H9 (cell line): ENCODE measurements around the gene UBAC1. TPM values are rescaled to one million over a fixed set of nuclear protein-coding genes. Genes with fewer than 3 reads are reported as not detected.

Experiments
- DNase-seq: peaks from one replicate; pipeline ENCODE4 v3.0.0-alpha.2; 2017
- H2AFZ ChIP-seq: one replicate; pipeline ENCODE4 v1.6.1; 2013; ENCODE audit warnings: mild to moderate bottlenecking, low read length, control low read depth, moderate library complexity
- H2AK5ac ChIP-seq: 2 replicates; pipeline ENCODE4 v1.6.1; 2013; ENCODE audit warnings: low read length, control low read depth, mixed read lengths; ENCODE audit not compliant: insufficient read length
- H2BK120ac ChIP-seq: one replicate; pipeline ENCODE4 v1.6.1; 2013; ENCODE audit warnings: low read depth, mild to moderate bottlenecking, low read length, control low read depth, inconsistent platforms; ENCODE audit not compliant: poor library complexity, severe bottlenecking
- H2BK12ac ChIP-seq: 2 replicates; pipeline ENCODE4 v1.6.1; 2013; ENCODE audit warnings: low read length, control low read depth, mixed read lengths, low read depth; ENCODE audit not compliant: insufficient read length
- H2BK15ac ChIP-seq: 2 replicates; pipeline ENCODE4 v1.6.1; 2013; ENCODE audit warnings: low read depth, low read length, control low read depth
- H2BK20ac ChIP-seq: one replicate; pipeline ENCODE4 v1.6.1; 2013; ENCODE audit warnings: low read depth, mild to moderate bottlenecking, low read length, control low read depth, inconsistent platforms; ENCODE audit not compliant: poor library complexity, severe bottlenecking
- H2BK5ac ChIP-seq: 2 replicates; pipeline ENCODE4 v1.6.1; 2013; ENCODE audit warnings: low read length, control low read depth, mixed read lengths; ENCODE audit not compliant: insufficient read length
- H3K14ac ChIP-seq: 2 replicates; pipeline ENCODE4 v1.6.1; 2013; ENCODE audit warnings: low read length, control low read depth; ENCODE audit not compliant: insufficient read depth
- H3K18ac ChIP-seq: 2 replicates; pipeline ENCODE4 v1.6.1; 2013; ENCODE audit warnings: low read depth, mild to moderate bottlenecking, mixed read lengths, low read length, control low read depth; ENCODE audit not compliant: insufficient read length
- H3K23ac ChIP-seq: 2 replicates; pipeline ENCODE4 v1.6.1; 2013; ENCODE audit warnings: low read length, control low read depth, mixed read lengths, low read depth; ENCODE audit not compliant: insufficient read length
- H3K23me2 ChIP-seq: 2 replicates; pipeline ENCODE4 v1.6.1; 2013; ENCODE audit warnings: low read depth, mild to moderate bottlenecking, mixed read lengths, low read length, control low read depth; ENCODE audit not compliant: insufficient read length, poor library complexity, severe bottlenecking
- H3K27ac ChIP-seq: 2 replicates; pipeline ENCODE4 v1.5.1; 2013; ENCODE audit warnings: low read length, control low read depth, mixed read lengths, low read depth; ENCODE audit not compliant: insufficient read length
- H3K27me3 ChIP-seq: 2 replicates; pipeline ENCODE4 v1.6.1; 2013; ENCODE audit warnings: low read length, control low read depth, inconsistent platforms; ENCODE audit not compliant: insufficient read depth
- H3K4ac ChIP-seq: 2 replicates; pipeline ENCODE4 v1.6.1; 2013; ENCODE audit warnings: low read depth, mild to moderate bottlenecking, control low read depth, inconsistent platforms, low read length, moderate library complexity
- H3K4me1 ChIP-seq: 2 replicates; pipeline ENCODE4 v1.6.1; 2013; ENCODE audit warnings: low read length, control low read depth, inconsistent platforms; ENCODE audit not compliant: insufficient read depth
- H3K4me2 ChIP-seq: 2 replicates; pipeline ENCODE4 v1.6.1; 2013; ENCODE audit warnings: low read length, control low read depth, mixed read lengths; ENCODE audit not compliant: insufficient read length, insufficient read depth
- H3K56ac ChIP-seq: 2 replicates; pipeline ENCODE4 v1.6.1; 2013; ENCODE audit warnings: low read depth, mild to moderate bottlenecking, mixed read lengths, low read length, control low read depth; ENCODE audit not compliant: insufficient read length
- H3K79me1 ChIP-seq: 2 replicates; pipeline ENCODE4 v1.6.1; 2013; ENCODE audit warnings: low read depth, mild to moderate bottlenecking, moderate library complexity, low read length, control low read depth, inconsistent platforms; ENCODE audit not compliant: insufficient read depth, poor library complexity, severe bottlenecking
- H3K79me2 ChIP-seq: 2 replicates; pipeline ENCODE4 v1.6.1; 2013; ENCODE audit warnings: low read length, control low read depth, inconsistent platforms; ENCODE audit not compliant: insufficient read depth
- H3K9ac ChIP-seq: 2 replicates; pipeline ENCODE4 v1.6.1; 2013; ENCODE audit warnings: low read length, control low read depth, mixed read lengths; ENCODE audit not compliant: insufficient read length; ENCODE audit errors: extremely low read depth
- H3K9me3 ChIP-seq: one replicate; pipeline ENCODE4 v1.6.1; 2013; ENCODE audit warnings: low read depth, low read length, inconsistent platforms; ENCODE audit not compliant: control insufficient read depth
- H3T11ph ChIP-seq: one replicate; pipeline ENCODE4 v1.6.1; 2013; ENCODE audit warnings: mild to moderate bottlenecking, low read length, control low read depth, inconsistent platforms
- H4K20me1 ChIP-seq: one replicate; pipeline ENCODE4 v1.6.1; 2013; ENCODE audit not compliant: control insufficient read depth, insufficient read length, insufficient read depth
- H4K5ac ChIP-seq: 2 replicates; pipeline ENCODE4 v1.6.1; 2013; ENCODE audit warnings: low read depth, mild to moderate bottlenecking, mixed read lengths, low read length, control low read depth; ENCODE audit not compliant: insufficient read length
- H4K8ac ChIP-seq: replicated peaks from 2 replicates; pipeline ENCODE4 v1.6.1; 2013; ENCODE audit warnings: low read length, control low read depth, mixed read lengths, low read depth; ENCODE audit not compliant: insufficient read length
- H4K91ac ChIP-seq: 2 replicates; pipeline ENCODE4 v1.6.1; 2013; ENCODE audit warnings: low read depth, mild to moderate bottlenecking, moderate library complexity, mixed read lengths, low read length, control low read depth; ENCODE audit not compliant: insufficient read length
- H3K27ac Mint-ChIP-seq, 3 experiments: 2 replicates in 2 of 3; 3 replicates in 1 of 3; pipeline ENCODE4 v1.8.0; 2020 to 2021; ENCODE audit warnings: mixed read lengths in 3 of 3, mild to moderate bottlenecking in 1 of 3, moderate library complexity in 1 of 3
- H3K27me3 Mint-ChIP-seq: 2 replicates; pipeline ENCODE4 v1.8.0; 2021; ENCODE audit warnings: low read depth, mild to moderate bottlenecking, moderate library complexity, mixed read lengths
- H3K36me3 Mint-ChIP-seq, 3 experiments: 2 replicates in 2 of 3; 3 replicates in 1 of 3; pipeline ENCODE4 v1.8.0; 2020 to 2021; ENCODE audit warnings: low read depth in 3 of 3, mixed read lengths in 3 of 3; ENCODE audit not compliant: insufficient read depth in 1 of 3
- H3K4me1 Mint-ChIP-seq, 2 experiments: 2 replicates each; pipeline ENCODE4 v1.8.0; 2020; ENCODE audit warnings: mixed read lengths in 2 of 2
- H3K4me3 Mint-ChIP-seq, 2 experiments: 2 replicates in 1 of 2; 3 replicates in 1 of 2; pipeline ENCODE4 v1.8.0; 2020 to 2021; ENCODE audit warnings: mild to moderate bottlenecking in 2 of 2, mixed read lengths in 2 of 2, moderate library complexity in 1 of 2
- H3K9me3 Mint-ChIP-seq, 2 experiments: 2 replicates in 1 of 2; 3 replicates in 1 of 2; pipeline ENCODE4 v1.8.0; 2020; ENCODE audit warnings: mild to moderate bottlenecking in 2 of 2, mixed read lengths in 2 of 2, moderate library complexity in 1 of 2
- WGBS: extraction: QIAGEN DNeasy Blood & Tissue Kit; methylation state at CpG from one replicate; pipeline ENCODE4 v1.1.7; 2013; ENCODE audit warnings: missing lambda C conversion rate, low lambda C conversion rate, mixed read lengths; ENCODE audit not compliant: insufficient read length; ENCODE audit errors: extremely low coverage; 5-methylcytosine and 5-hydroxymethylcytosine counted together
- total RNA-seq: library from RNA; stranded (reverse); gene quantifications from 2 replicates; pipeline ENCODE4 v1.2.1, GENCODE V29; 2021
- TF ChIP-seq, protein P1 (sequence below): fragments of 200-600 bp; sonication (generic); conservative IDR thresholded peaks from 3 replicates; pipeline ENCODE4 v1.8.0; 2021; ENCODE audit warnings: antibody characterized with exemption, mild to moderate bottlenecking

UBAC1 gene
- total RNA-seq, 1 experiment from 2014 or later: 47.5 TPM

DNA sequence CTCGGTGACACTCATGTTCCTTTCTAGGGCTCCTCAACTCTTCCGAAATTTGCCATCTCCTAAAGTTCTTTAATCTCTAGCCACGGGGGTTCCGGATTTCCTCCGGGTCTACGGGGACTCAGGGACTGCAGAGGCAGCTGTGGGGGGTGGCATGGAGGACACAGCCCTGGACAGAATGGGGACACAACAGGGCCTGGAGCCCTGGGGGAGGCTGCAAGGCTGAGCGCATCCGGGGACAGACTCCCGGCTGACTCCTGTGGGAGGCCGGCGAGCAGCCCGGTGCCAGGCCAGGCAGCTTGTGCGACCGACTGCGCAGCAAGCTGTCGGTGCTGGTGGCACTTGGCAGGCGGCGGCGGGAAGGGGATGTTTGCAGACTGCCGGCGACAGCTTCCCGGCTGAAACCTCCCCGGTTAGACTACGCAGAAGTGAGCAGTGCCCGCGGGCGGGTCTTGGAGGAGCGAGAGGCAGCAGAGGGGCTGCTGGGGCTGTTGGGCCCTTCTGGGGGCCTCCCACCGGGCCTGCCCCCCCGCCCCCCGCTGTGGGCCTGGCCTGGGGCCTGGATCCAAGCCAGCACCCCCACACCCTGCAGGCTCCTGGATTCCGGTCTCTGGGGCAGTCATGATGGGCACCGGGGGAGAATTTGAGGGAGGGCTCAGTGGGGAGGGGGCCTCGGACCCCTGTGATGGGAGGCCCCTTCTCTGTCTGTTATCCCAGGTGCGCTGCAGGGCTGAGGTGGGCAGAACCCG, 28.7 kb upstream of the UBAC1 start:
- no peak overlapping the region for H3K9ac ChIP-seq
- no peaks in the 10 kb centered on the region for H3K9me3 ChIP-seq
- H3K56ac ChIP-seq: no peak overlapping the region
- H4K8ac ChIP-seq: no peak overlapping the region
- Mint-ChIP-seq H3K9me3 (no peaks in the 10 kb centered on the region), H3K27me3 (no peaks in the 10 kb centered on the region), H3K4me3 (no peak overlapping the region), H3K27ac (no peak overlapping the region), H3K36me3 (no peaks in the 10 kb centered on the region), H3K4me1 (peaks cover 14 to 43% of the 10 kb centered on the region in 2 experiments)
- H2AK5ac ChIP-seq: no peak overlapping the region
- no peak overlapping the region for H3K27ac ChIP-seq
- H3K27me3 ChIP-seq: no peaks in the 10 kb centered on the region
- no peak overlapping the region for H3T11ph ChIP-seq
- no peak overlapping the region for H2AFZ ChIP-seq
- H3K79me2 ChIP-seq: no peaks in the 10 kb centered on the region
- no peak overlapping the region for H3K23ac ChIP-seq
- no peak for DNase-seq
- H2BK12ac ChIP-seq: no peak overlapping the region
- TF ChIP-seq, protein P1, sequence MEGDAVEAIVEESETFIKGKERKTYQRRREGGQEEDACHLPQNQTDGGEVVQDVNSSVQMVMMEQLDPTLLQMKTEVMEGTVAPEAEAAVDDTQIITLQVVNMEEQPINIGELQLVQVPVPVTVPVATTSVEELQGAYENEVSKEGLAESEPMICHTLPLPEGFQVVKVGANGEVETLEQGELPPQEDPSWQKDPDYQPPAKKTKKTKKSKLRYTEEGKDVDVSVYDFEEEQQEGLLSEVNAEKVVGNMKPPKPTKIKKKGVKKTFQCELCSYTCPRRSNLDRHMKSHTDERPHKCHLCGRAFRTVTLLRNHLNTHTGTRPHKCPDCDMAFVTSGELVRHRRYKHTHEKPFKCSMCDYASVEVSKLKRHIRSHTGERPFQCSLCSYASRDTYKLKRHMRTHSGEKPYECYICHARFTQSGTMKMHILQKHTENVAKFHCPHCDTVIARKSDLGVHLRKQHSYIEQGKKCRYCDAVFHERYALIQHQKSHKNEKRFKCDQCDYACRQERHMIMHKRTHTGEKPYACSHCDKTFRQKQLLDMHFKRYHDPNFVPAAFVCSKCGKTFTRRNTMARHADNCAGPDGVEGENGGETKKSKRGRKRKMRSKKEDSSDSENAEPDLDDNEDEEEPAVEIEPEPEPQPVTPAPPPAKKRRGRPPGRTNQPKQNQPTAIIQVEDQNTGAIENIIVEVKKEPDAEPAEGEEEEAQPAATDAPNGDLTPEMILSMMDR: no peak
- H3K14ac ChIP-seq: no peak overlapping the region
- H3K18ac ChIP-seq: no peak overlapping the region
- no peak overlapping the region for H3K4me2 ChIP-seq
- H2BK120ac ChIP-seq: no peak overlapping the region
- no peak overlapping the region for H4K5ac ChIP-seq
- WGBS: no CpG with 5 or more reads among the region's 36 CpGs
- no peaks in the 10 kb centered on the region for H3K79me1 ChIP-seq
- no peak overlapping the region for H2BK20ac ChIP-seq
- no peaks in the 10 kb centered on the region for H3K4me1 ChIP-seq
- H4K20me1 ChIP-seq: no peaks in the 10 kb centered on the region
- H3K23me2 ChIP-seq: no peaks in the 10 kb centered on the region
- H2BK5ac ChIP-seq: no peak overlapping the region
- H4K91ac ChIP-seq: no peak overlapping the region
- no peak overlapping the region for H2BK15ac ChIP-seq
- H3K4ac ChIP-seq: no peak overlapping the region
